SJCRH30 (cell line): ENCODE results near the gene ANO1. TPM values are rescaled to one million over a fixed set of nuclear protein-coding genes. Genes with fewer than 3 reads are reported as not detected.
A peak's percentile ranks its signal among the peaks of the same experiment; 100 is the strongest.

Source experiments
- DNase-seq, 2 experiments: peaks; one replicate each; pipeline ENCODE4 v3.0.0-alpha.2; 2015 to 2020
- H3K27ac ChIP-seq: fragments of 250-450 bp; sonication (Bioruptor Pico); 2 replicates; pipeline ENCODE4 v1.5.1; 2020; ENCODE audit warnings: mild to moderate bottlenecking, moderate library complexity
- H3K27me3 ChIP-seq: fragments of 250-450 bp; sonication (Bioruptor Pico); 2 replicates; pipeline ENCODE4 v1.5.1; 2020; ENCODE audit warnings: mild to moderate bottlenecking, moderate library complexity
- H3K36me3 ChIP-seq: fragments of 250-450 bp; sonication (Bioruptor Pico); 2 replicates; pipeline ENCODE4 v1.5.1; 2020; ENCODE audit warnings: mild to moderate bottlenecking, moderate library complexity
- H3K4me1 ChIP-seq: fragments of 250-450 bp; sonication (Bioruptor Pico); 2 replicates; pipeline ENCODE4 v1.5.1; 2020; ENCODE audit warnings: mild to moderate bottlenecking, moderate library complexity
- H3K4me3 ChIP-seq: fragments of 250-450 bp; sonication (Bioruptor Pico); 2 replicates; pipeline ENCODE4 v1.5.1; 2020; ENCODE audit warnings: mild to moderate bottlenecking, moderate library complexity
- H3K9me3 ChIP-seq: fragments of 250-450 bp; sonication (Bioruptor Pico); replicated peaks from 2 replicates; pipeline ENCODE4 v1.5.1; 2020; ENCODE audit warnings: mild to moderate bottlenecking, moderate library complexity
- total RNA-seq: library from RNA; depleted of rRNA; stranded (reverse); fragments of >200 nt; shearing (Covaris generic); gene quantifications from 2 replicates; pipeline ENCODE4 v1.2.3, GENCODE V29; 2014

The ANO1 gene
- total RNA-seq, 1 experiment from 2014 or later: 0.43 TPM

DNA sequence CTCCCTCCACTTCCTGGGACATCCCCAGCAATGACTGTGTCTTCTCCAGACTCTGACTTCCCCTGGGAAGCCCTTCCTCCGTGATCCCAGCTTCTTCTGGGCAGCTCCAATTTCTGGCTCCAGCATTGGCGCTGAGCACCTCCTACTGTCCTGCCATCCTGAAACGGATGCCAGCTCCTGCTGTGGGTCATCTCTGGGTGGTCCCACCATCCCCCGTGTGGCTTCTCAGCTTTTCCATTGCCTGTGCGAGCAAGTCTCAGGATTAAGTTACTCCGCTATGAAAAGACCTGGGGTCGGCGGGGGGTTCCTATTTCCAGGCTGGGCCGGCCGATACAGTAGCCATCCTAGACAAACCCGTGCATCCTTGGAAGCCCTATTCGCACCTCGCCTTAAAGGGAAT is 69.6 kb downstream of the ANO1 start:
- Histone ChIP-seq H3K4me1 (peaks cover 2% of the 10 kb centered on the region), H3K4me3 (no peak overlapping the region), H3K27ac (no peak overlapping the region), H3K27me3 (no peaks in the 10 kb centered on the region), H3K36me3 (no peaks in the 10 kb centered on the region), H3K9me3 (no peaks in the 10 kb centered on the region)
- no peak for DNase-seq

DNA sequence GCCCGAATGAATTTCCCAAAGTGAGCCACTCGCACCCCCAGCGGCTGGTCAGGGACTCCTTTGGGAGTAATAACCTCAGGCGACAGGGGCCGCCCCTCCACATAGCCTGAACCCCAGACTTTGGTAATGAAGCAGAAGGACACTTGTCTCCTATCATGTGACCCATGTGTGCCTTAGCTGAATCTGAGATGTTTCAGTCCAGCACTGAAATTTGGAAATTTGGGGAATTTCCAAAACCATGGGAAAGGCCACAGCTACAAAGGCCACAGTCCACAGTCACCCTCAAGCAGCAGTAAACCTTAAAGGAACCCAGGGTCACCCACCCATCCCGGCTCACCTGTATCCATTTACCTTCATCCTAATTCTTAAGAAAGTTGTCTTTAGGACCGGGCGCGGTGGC is 73.6 kb downstream of the ANO1 start:
- H3K4me1 ChIP-seq: no peaks in the 10 kb centered on the region
- H3K9me3 ChIP-seq: no peaks in the 10 kb centered on the region
- no peak overlapping the region for H3K4me3 ChIP-seq
- H3K27ac ChIP-seq: no peak overlapping the region
- no peak for DNase-seq
- H3K36me3 ChIP-seq: no peaks in the 10 kb centered on the region
- H3K27me3 ChIP-seq: no peaks in the 10 kb centered on the region

DNA sequence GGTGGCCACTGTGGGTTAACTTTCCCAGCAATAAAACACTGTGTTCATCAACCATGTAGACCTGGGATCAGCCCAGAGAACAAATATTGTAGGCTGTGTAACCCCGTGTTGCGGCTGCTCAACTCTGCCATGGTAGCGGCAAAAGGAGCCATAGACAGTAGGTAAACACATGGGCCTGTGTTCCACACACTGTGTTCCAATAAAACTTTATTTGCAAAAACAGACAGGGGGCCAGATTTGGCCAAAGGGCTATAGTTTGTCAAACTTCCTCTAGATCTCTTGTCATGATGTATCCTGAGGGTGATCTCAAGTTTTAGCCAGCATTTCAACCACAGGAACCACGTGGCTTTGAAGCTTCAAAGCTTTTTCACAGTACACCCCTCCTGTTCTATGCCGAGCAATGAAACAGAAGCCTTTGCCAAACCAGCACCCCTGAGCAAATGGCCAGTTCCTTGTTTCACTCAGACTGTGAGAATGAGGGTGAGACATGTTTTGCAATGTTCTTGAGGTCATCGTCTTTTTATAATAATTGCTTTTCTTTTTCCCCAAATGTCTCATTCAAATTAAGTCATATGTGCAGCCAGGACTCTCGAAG is 75.1 kb downstream of the ANO1 start:
- Histone ChIP-seq H3K36me3 (no peaks in the 10 kb centered on the region), H3K9me3 (no peaks in the 10 kb centered on the region), H3K4me1 (no peaks in the 10 kb centered on the region), H3K27ac (no peak overlapping the region), H3K4me3 (no peak overlapping the region), H3K27me3 (no peaks in the 10 kb centered on the region)
- no peak for DNase-seq

DNA sequence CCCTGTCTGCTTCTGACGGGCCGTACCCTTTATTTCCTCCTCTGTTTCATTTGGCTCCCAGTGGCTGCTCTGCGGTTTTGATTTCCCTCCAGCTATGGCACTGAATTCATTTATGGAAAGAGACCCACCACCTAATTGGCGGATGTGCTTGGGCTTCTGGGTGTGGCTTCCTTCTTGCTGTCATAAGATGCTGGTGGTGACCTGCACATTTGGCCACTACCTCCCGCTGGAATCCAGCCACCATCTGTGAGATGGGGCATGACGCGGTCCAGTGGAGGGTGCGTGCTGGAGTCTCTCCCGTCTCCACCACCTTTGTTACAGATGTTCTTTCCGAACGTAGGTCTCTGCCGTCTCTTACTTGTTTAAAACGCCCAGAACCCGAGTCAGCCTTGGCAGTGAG is 77.3 kb downstream of the ANO1 start:
- Histone ChIP-seq H3K27me3 (no peaks in the 10 kb centered on the region), H3K4me1 (no peaks in the 10 kb centered on the region), H3K4me3 (no peak overlapping the region), H3K36me3 (no peaks in the 10 kb centered on the region), H3K9me3 (no peaks in the 10 kb centered on the region), H3K27ac (no peak overlapping the region)
- DNase-seq: no peak

DNA sequence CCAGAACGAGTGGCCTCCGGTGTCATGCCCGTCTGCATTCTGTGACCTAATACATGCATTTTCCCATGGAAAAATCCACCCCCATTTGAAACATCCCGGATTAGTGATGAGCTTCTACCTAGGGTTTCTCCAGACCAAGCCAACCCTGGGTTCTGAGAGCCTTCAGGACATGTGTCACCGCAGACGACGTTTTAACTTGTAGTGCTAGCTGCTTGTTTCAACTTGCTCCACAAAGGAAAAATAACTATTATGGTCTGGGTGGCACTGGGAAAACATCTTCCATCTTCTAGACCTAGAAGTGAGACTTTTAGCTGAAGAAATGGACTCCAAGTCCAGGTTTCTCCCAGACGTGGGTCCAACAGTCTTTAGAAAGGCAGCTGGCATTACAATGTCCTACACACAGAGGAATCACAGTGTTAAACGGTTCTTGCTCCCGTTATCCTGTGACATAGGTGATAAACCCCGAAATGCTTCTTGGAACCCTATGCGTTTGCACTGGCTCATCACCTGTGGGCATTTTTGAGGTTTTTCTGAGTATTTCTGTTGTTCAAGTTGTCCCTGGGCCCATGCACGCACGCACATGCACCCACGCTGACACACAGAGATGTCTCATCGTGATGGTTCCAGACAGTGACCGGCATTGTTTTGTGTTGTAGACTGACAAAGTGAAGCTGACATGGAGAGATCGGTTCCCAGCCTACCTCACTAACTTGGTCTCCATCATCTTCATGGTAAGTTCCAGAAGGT is 78.3 kb downstream of the ANO1 start:
- H3K4me3 ChIP-seq: no peak overlapping the region
- H3K27ac ChIP-seq: no peak overlapping the region
- no peaks in the 10 kb centered on the region for H3K4me1 ChIP-seq
- no peaks in the 10 kb centered on the region for H3K36me3 ChIP-seq
- H3K9me3 ChIP-seq: no peaks in the 10 kb centered on the region
- no peaks in the 10 kb centered on the region for H3K27me3 ChIP-seq
- no peak for DNase-seq

DNA sequence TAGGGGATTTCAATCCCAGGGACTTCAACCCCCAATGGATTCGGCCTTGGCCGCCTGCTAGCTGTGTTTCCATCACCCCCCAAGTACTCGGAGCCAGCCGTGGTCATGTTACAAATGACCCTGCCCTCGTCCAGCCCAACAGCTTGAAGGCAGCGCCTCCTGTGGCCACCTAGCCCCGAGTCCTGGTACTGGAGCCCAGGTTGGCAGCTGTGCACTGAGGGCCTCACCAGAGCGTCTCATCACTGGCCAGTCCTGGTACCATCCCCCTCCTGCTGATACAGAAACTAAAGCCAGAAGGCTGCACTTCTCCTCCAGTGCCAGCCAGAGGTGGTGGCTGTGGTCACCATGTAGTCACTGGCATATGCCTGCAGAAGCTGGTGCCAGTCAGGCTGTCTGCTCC is 80.1 kb downstream of the ANO1 start:
- no peak overlapping the region for H3K4me3 ChIP-seq
- no peaks in the 10 kb centered on the region for H3K36me3 ChIP-seq
- H3K9me3 ChIP-seq: no peaks in the 10 kb centered on the region
- peak; percentile 33 to 52 for DNase-seq
- H3K4me1 ChIP-seq: no peaks in the 10 kb centered on the region
- peaks cover 4% of the 10 kb centered on the region; the same call in 1 of the 2 replicates for H3K27me3 ChIP-seq
- no peak overlapping the region for H3K27ac ChIP-seq

DNA sequence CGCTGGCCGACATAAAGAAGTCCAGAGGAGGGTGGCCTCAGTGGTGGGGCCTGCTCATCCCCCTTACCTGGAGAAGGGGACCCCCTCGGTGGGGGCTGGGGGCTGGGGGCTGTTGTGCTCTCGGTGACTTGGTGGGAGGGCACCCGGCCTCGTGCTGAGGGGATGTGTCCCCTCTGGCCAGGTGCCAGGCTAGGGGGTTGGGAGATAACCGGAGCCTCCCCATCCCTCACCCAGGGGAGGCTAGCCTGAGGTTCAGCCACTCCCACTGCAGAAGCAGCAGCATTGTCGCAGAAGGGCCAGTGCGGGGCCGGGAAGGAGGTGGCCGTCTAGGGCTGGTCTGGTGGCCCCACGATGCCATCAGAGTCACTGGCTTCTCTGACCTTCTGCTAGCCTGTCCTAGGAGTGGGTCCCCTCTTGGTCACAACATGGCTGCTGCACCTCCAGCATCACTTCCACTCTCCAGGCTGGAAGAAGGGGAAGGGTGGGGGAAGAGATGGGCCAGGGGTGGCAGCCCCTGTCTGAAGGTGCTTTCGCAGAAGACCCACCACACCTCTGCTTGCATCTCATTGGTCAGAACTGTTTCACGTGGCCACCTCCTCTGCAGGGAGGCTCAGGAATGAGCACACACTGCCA is 80.8 kb downstream of the ANO1 start:
- DNase-seq: no peak
- H3K9me3 ChIP-seq: no peaks in the 10 kb centered on the region
- peaks cover 9% of the 10 kb centered on the region; the same call in 1 of the 2 replicates for H3K27me3 ChIP-seq

DNA sequence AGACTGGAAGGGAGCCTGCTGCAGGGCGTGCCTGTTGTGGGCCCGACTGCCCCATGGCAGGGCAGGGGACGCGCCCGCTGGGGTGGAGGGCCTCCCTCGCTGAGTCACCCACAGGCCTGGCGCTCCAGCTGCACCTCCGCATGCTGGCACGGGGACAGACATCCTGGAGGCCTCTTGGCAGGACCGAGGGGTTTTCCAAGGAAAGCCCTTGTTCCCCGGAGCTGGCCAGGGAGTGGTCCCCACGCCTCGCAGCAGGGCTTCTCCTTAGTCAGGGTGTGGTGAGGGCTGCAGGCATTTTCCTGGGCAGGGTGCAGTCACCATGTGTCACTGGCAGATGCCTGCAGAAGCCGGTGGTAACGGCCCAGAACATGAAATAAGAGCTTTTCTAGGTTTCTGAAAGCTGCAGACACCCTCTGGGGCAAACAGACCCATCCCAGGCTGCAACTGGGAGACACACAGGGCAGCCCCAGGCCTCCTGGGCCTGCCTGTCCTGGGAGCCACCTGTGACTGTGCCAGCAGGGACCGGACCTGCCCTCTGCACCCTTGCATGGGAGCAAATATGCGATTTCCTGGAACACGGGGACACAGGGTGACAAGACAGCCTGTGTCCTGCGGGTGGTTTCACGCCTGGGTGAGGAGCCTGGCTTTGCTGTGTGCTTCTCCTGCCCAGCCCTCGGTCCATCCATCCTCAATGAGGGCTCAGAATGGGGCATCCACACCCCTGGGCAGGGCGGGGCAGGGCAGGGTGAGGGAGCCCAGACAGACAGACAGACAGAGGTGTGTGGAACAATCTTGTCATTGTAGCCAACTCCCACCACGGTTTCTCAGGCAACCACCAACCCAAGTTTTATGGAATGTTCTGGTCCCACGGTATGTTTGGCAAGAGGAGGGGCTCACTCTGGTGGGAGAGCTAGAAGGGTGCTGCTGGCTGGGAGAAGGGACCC is 81.8 kb downstream of the ANO1 start:
- Histone ChIP-seq H3K9me3 (no peaks in the 10 kb centered on the region), H3K4me3 (no peak overlapping the region), H3K36me3 (no peaks in the 10 kb centered on the region), H3K27me3 (peaks cover 9% of the 10 kb centered on the region; the same call in 1 of the 2 replicates), H3K4me1 (no peaks in the 10 kb centered on the region), H3K27ac (no peak overlapping the region)
- DNase-seq: no peak

More for the DNA sequence above, 80.8 kb downstream of the ANO1 start:
- Histone ChIP-seq H3K4me3 (no peak overlapping the region), H3K36me3 (no peaks in the 10 kb centered on the region), H3K27ac (no peak overlapping the region), H3K4me1 (no peaks in the 10 kb centered on the region)

DNA sequence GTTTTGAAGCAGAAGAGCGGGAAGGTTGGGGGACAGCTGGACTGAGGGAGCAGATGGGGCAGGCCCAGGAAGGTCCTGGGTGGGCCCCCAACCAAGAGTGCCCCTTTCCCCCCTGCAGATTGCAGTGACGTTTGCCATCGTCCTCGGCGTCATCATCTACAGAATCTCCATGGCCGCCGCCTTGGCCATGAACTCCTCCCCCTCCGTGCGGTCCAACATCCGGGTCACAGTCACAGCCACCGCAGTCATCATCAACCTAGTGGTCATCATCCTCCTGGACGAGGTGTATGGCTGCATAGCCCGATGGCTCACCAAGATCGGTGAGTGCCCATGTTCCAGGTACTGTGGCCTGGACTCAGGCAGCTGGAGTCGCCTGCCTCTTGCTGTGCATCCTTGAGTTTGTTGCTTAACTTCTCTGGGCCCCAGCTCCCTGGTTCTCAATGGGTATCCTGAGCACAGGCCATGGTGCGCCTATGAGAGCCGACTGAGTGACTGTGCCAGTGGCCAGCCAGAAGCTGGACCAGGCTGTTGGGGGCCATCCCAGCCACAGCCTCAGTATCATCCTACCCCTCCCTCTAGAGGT is 83.0 kb downstream of the ANO1 start:
- no peak overlapping the region for H3K4me3 ChIP-seq
- no peaks in the 10 kb centered on the region for H3K36me3 ChIP-seq
- no peaks in the 10 kb centered on the region for H3K9me3 ChIP-seq
- no peak for DNase-seq
- H3K27me3 ChIP-seq: peaks cover 9% of the 10 kb centered on the region; the same call in 1 of the 2 replicates
- no peak overlapping the region for H3K27ac ChIP-seq
- no peaks in the 10 kb centered on the region for H3K4me1 ChIP-seq

DNA sequence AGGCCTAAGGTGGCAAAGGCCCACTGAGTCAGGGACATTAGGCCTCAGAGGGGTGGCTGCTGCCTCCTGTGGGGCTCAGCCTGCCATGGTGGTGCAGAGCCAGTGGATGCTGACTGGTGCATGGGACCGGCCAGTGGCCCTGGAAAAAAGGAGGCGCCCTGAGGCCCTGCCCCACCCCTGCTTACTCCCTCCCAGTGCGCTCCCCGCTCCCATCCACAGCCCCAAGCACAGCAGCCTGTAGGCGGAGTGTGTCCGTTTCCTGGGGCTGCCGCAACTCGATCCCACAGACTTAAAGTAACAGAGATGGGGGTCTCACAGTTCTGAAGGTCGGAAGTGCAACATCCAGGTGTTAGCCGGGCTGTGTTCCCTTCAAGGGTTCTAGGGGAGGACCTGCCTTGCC is 86.6 kb downstream of the ANO1 start:
- no peak for DNase-seq
- H3K9me3 ChIP-seq: no peaks in the 10 kb centered on the region
- no peak overlapping the region for H3K4me3 ChIP-seq
- no peaks in the 10 kb centered on the region for H3K36me3 ChIP-seq
- H3K27me3 ChIP-seq: peaks cover 9% of the 10 kb centered on the region; the same call in 1 of the 2 replicates
- no peaks in the 10 kb centered on the region for H3K4me1 ChIP-seq
- H3K27ac ChIP-seq: no peak overlapping the region

DNA sequence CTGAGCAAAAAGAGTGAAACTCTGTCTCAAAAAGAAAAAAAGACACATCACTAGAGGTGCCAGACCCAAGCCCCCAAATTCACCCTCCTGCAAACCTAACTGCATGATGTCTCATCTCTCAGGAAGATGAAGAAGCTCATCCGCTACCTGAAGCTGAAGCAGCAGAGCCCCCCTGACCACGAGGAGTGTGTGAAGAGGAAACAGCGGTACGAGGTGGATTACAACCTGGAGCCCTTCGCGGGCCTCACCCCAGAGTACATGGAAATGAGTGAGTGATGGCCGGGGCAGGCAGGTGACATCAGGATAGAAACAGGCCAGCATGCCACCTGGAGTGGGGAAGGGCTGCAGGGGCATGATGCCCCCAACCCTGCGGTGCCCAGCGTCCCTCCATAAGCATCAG is 89.0 kb downstream of the ANO1 start:
- Histone ChIP-seq H3K9me3 (no peaks in the 10 kb centered on the region), H3K27me3 (peaks cover 9% of the 10 kb centered on the region; the same call in 1 of the 2 replicates), H3K4me1 (no peaks in the 10 kb centered on the region), H3K36me3 (no peaks in the 10 kb centered on the region), H3K4me3 (no peak overlapping the region), H3K27ac (no peak overlapping the region)
- no peak for DNase-seq

DNA sequence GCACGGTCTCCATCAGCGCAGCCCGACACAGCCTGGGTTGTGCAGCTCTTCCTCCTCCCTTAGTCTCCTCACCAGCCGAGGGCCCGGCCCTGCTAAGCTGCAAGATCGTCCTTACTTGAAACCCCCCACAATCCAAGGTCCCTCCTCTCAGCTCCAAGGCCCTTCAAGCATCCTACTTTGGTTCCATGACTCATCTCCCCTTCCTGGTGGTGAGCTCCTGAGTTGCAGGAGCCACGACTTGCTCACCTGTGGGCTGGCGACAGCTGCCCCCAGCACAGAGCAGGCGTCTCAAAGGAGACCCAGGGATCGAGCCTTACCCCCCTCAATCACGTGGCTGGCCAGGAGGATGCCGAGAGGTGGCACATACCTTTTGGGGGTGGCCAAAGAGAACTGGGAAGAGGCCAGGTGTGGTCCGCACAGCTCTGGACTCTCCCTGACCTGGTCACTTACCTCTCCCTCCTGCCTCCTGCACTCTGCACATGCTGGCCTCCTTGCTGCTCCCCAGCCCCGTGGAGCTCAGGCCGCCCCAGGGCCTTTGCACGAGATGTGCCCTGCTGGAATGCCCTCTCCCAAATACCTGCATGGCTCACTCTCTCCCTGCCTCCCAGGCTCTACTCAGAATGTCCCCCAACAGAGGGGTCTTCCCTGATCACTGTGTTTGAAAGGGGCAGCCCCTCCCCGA is 89.7 kb downstream of the ANO1 start:
- Histone ChIP-seq H3K4me1 (no peaks in the 10 kb centered on the region), H3K27ac (no peak overlapping the region), H3K9me3 (no peaks in the 10 kb centered on the region), H3K36me3 (no peaks in the 10 kb centered on the region), H3K27me3 (peaks cover 8% of the 10 kb centered on the region; the same call in 1 of the 2 replicates), H3K4me3 (no peak overlapping the region)
- DNase-seq: no peak

DNA sequence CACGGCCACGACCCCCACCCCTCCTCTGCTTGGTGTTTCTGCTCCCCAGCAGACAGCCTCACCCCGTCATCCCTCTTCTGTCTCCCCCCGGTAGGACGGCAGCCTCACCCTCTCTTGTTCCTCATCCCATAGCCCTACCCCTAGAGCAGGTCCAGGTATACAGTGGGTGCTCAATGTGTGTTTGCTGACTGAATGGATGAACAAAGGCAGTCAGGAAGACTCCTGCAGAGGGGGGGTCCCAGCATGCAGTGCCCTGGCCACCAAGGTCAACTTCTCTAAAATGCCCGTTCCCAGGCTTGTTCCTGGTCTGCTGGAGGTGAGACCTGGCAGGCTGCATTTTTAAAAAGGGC is 90.3 kb downstream of the ANO1 start:
- H3K36me3 ChIP-seq: no peaks in the 10 kb centered on the region
- H3K9me3 ChIP-seq: no peaks in the 10 kb centered on the region
- peaks cover 3% of the 10 kb centered on the region; the same call in 1 of the 2 replicates for H3K27me3 ChIP-seq
- H3K27ac ChIP-seq: no peak overlapping the region
- no peak overlapping the region for H3K4me3 ChIP-seq
- no peaks in the 10 kb centered on the region for H3K4me1 ChIP-seq
- no peak for DNase-seq

DNA sequence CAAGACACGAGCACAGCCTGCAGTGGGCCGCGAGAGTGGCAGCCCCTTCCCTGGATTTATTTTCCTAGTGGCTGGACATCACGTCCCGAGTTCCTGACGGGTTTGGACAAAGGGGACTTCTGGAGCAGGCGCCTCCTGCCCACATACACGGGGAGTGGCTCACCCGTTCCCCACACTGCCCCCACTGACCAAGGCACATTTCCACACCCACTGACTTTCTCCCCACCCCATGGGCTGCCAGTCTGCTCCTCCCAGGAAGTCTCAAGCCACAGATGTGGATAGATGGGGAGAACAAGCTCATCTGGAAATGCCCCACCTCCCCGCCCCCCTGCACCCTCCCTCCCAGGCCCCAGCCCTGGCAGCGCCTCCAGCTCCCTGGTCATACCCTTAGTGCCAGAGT is 91.0 kb downstream of the ANO1 start:
- Histone ChIP-seq H3K27me3 (no peaks in the 10 kb centered on the region), H3K27ac (no peak overlapping the region), H3K36me3 (no peaks in the 10 kb centered on the region), H3K4me3 (no peak overlapping the region), H3K4me1 (no peaks in the 10 kb centered on the region), H3K9me3 (no peaks in the 10 kb centered on the region)
- DNase-seq: no peak
